Activated CD8-positive, alpha-beta memory T cell treated with anti-CD3 and anti-CD28 coated beads, Interleukin-2, amount 50 U/mL, for 1 hour (primary cell): ENCODE results near the gene VAMP3.
"Not testable (repeated sequence)": the region's sequence is repeated elsewhere in the genome, so short reads cannot be mapped to it uniquely, and the experiment has no call there.

Source experiments
- DNase-seq: peaks from one replicate; pipeline ENCODE4 v3.0.0-alpha.2; 2020; ENCODE audit errors: extremely low read depth

Gene VAMP3

DNA sequence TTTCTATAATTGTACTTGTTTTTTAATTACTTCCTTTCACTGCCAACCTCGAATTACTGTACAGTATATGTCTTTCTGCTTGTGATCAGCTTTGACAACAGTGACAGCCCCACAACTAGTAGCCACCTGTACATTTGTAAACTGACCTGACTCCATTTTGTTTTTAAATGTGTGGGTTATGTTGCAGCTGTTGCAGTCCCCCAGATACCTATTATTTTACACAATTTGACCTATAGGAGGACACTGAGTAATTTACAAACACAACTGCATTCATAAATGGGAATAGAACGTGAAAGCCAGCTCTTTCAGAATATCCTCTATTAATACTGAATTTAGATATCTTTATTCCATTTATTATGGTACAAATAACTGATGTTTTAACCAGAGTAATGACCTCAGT, 2.5 kb upstream of the VAMP3 start:
- DNase-seq = no peak

DNA sequence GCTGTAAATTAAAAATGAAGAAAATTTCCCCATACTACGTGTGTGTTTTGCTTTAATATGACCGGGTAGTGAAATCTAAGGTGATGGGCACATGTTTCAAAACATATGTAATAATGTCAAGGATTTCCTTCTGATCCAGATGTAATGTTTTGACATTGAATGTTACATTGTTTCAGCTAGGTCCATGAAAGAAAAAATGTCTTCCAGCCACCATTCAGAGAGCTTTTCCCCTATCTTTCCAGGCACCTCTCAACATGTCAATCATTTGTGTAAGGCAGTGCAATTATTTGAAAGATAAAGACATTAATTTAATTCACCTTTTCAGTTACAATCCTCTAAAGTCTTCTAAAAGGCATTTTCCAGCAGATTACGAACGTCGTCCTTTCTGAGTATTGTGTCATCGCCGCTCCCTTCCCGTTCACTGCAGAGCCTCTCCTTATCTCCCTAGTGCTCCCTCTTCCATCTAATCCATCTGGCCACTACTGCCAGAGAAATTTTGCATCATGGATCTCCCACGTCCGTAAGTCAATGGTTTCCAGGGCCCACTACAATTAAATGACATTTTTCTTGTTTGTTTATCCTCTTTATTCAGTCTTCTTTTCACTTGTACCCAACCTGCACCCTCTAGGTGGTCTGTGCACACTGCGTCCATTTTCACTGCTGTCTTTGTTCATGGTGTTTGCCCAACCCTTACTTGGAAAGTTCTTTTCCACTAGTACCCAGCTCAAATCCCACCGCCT, 1.3 kb upstream of the VAMP3 start:
- DNase-seq = no peak

DNA sequence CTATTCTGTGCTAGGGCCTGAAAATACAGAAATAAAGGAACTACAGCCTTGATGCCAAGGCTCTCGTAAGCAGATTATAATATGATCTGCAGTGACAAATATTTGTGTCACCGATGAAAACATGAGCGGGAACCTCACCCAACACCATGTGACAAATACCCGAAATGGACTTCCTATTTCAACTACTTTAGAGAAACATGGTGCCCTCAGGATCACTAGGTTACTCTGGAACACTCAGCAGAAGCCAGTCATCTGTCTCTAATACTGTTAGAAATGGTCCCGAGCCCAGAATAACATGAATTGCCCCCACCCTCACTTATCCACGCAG, 463 bp upstream of the VAMP3 start:
- DNase-seq = no peak

DNA sequence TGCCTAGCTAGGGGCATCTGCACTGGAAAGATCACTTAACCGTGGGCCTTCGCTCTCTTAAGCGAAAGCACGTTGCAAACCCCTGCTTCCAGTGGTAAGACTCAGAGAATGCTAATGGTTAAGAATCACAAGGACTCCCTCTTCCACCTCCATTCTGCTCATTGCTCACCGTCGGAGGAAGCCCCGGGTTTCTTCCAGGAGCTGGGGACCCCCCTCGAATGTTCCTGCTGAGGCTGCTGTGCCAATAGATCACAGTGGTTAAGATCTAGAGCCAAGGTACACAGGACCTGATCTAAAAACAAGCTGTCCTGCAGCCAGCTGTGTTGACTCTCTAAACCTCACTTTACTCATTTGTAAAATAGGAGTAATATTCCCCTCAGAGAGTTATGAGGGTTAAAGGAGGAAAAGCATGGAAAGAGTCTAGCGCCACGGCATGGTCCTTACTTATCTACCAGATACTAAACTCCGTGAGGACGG, 765 bp downstream of the VAMP3 start:
- DNase-seq = no peak

DNA sequence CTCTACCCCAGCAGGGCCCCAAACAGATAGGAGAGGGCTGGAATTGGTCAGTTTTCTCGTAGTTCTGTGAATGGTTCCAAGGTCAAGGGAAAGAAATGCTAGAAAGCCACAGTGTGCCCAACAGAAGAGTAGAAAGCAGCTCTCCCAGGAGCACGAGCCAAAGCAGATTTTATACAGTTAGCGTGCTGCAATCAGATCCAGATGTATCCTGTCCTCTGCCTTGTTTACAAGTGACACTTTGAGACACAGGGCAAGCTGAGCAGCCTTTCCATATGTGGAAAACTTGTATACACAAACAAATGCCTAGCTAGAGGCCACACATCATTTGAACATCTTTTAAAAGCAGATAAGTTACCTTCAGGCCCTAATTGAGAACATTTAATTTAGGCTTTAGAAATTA, 6.5 kb downstream of the VAMP3 start:
- DNase-seq = no peak

DNA sequence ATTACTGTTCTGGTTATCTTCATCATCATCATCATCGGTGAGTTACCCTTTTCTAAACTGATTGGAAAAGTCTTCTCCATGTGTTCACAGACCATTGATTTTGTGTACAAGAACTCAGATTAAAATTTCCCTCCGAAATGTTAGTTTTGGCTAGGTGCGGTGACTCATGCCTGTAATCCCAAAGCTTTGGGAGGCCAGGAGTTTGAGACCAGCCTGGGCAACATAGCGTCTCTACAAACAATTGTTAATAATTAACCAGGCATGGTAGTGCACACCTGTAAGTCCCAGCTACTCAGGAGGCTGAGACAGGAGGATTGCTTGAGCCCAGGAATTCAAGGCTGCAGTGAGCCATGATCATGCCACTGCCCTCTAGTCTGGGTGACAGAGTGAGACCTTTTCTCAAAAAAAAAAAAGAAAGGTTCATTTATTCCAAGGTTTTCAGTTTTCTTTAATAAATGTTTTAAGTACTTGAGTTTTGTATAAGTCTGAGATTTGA, 7.1 kb downstream of the VAMP3 start:
- no peak for DNase-seq

DNA sequence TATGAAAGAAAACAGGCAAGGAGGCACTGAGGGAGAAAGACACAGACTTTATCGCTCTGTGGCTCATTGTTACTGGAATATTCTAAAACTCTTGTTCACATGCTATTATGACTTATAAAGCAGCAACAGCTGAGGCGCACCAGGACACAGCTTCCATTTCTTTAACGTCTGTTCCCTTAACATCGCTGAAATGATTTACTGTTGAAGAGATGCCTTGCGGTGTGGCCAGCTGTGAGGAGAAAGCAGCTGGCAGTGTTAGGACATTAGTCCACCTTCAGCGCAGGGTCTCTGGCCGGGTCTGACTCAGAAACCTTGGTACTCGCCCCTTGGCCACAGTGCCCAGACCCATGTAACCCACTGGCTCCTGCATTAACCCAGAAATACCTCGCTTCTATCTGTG, 9.9 kb downstream of the VAMP3 start:
- DNase-seq = no peak

DNA sequence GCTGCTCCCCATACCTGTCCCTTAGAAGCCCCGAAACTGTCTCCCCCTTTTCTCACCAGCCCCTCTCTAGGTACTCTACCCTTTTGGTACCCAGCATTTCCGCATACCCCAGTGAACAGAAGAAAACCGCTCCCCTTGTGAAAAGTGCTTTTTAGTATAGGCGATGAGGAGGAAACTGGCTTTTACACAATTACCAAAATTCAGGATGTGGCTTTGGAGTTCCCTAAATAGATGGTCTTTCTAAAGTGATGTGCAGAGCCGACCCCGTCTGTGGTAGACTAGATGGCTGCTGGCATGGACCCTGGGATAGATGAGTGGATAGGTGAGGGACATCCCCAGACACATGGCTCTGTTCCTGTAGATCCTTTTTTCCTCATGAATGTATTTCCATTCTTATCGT, 10.4 kb downstream of the VAMP3 start:
- no peak for DNase-seq

DNA sequence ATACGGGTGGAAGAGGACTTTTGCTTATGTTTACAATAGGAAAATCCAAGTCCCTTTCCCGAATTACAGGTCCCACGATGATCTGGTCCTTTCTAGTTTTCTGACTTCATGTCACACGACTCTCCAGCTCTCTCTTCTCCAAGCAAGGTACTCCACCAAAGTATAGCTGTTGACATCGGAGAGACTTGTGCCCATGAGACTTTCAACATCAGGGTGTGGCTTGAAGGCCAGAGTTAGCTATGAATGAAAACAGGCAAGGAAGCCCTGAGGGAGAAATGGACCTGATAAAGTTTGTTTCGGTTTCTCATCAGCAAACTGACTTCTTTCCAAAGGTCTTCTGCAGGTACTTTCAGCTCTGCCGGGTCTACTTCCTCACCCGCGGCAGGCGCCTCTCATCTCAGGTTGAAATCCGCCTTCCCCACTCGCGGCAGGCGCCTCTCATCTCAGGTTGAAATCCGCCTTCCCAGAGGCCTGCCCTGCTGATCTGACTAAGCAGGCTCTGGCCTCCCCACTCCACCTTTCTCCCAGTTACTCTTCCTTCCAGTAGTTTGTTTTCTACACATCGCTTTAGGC, 10.9 kb downstream of the VAMP3 start:
- DNase-seq = no peak

DNA sequence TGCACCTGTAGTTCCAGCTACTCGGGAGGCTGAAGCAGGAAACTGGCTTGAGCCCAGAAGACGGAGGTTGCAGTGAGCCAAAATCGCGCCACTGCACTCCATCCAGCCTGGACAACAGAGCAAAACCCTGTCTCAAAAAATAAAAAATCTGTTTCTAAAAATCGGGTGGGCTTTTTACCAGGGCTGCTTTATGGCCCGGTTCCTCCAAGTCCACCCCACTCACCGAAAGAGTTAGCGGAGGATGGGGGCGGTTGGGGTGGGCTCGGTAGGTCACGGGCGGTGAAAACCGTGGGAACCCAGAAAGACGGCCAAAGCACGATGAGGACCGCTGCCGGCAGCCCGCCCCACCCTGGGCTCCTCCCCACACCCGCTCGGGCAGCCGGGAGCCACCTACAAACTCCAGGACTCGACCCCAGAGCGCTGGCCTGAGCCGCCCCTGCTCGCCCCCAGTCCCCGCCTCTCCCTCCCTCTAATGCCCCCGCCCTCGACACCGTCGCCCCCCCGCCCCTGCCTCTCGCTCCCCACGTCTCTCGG, 12.1 kb downstream of the VAMP3 start:
- DNase-seq = no peak

DNA sequence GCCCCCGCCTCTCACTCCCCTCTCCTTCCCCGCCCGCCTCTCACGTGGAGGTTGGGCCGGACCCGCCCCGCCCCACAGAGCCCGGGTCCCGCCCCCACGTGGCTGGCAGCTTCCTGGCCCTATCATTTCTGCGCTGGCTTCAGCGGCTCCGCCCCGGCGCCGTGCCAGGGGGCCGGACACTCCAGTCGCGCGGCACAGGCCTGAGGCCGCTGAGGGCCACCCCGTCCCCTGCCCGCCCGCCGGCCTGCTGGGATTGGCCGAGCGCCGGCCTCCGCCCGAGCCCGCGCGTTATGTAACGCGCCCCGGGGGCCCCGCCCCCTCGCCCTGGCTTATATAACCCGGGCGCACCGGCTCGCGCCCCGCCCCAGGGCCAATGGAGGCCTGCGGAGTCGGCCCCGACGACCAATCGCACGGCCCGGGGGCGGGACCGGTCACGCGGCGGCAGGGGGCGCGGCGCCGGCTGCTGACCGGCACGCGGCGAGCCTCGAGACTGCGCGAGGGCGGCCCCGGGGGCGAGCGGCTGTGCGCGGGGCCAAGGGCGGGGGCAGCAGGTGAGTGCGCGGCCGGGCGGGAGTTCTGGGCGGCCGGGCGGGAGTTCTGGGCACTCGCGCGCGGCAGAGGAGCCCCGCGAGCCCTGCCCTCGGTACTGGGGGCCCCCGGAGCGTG, 12.9 kb downstream of the VAMP3 start, which contains the start of gene PER3:
Gene PER3 (plus strand): TSS at position 466 of the 666 bp plus-strand sequence. CDS start 587 bp downstream, outside the sequence.
- DNase-seq = peak; percentile 60

DNA sequence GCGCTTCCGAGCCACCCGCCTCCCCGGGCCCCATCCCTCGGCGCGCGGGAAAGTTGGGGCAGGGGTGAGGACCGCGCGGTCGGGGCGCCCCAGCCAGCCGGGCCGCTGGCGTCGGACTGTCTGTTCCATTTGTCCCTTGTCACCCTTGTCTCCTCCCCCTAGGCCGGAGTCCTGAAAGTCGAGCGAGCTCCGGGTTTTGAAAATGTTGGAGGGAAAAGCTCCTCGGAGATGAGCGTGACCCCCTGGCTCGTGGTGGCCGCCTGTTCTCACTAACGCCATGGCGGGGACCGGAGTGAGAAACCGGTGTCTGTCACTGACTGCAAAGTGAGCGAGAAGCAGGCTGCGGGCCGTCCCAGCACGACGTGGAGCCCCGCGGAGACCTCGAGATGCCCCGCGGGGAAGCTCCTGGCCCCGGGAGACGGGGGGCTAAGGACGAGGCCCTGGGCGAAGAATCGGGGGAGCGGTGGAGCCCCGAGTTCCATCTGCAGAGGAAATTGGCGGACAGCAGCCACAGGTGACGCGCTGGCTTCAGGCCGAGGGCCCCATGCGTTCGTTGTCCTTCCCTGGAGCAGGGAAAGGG, 13.5 kb downstream of the VAMP3 start:
- DNase-seq = no peak

DNA sequence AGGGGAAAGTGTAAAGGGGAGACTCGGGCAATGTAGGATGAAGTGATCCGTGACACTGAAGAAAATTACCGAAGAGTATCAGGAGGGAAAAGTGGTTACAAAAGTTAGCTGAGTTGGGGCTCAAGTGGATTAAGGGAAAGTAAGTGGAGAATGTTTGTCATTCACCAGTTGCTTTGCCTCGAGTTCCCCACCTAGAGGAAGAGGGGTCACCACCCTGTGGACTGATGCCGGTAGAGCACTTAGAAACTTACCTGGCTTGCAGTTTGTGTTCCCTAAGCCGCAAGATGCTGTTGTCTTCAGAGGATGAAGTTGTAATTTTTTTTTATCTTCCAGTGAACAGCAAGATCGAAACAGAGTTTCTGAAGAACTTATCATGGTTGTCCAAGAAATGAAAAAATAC, 14.0 kb downstream of the VAMP3 start:
- no peak for DNase-seq

DNA sequence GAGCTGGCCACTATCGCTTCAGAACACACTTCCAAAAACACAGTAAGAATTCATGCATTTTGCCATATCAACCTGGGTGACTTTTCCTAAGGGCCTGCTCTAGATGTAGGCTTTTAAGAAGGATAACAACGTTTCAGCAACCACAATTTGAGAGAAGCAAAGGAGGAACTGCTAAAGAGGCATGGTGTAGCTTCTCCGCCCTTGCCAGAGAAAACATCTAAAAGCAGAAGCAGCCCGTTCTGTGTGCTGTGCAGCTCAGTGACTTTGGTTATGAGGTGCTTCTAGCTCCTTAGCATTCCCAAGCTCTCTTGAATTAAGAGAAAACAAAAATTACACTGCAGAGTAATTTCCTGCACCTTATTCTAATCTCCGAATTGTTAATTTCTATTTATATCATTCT, 15.7 kb downstream of the VAMP3 start:
- no peak for DNase-seq

DNA sequence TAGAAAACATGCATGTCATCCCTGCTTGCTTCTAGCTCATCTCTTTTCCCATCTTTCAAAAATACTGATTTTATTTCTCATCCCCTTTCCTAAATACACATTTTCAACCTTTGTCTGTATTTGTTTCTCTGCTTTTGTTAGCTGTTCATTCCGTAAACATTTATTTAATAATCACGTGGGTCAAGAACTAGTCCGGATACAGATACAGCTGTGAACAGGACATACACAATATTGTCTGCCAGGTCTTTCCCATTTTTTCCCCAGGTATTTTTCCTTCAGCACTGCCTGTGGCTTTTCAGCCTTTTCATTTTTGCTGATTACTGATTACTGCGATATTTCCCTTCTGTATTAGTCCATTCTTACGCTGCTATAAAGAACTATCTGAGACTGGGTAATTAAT, 18.7 kb downstream of the VAMP3 start:
- no peak for DNase-seq

DNA sequence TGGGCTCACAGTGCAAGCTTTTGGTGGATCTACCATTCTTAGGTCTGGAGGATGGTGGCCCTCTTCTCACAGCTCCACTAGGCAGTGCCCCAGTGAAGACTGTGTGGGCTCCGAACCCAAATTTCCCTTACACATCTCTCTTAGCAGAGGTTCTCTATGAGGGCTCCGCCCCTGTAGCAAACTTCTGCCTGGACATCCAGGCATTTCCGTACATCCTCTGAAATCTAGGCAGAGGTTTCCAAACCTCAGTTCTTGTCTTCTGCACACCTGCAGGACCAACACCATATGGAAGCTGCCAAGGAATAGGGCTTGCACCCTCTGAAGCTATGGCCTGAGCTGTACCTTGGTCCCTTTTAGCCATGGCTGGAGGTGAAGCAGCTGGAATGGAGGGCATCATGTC, 19.9 kb downstream of the VAMP3 start:
- not testable (repeated sequence) for DNase-seq

DNA sequence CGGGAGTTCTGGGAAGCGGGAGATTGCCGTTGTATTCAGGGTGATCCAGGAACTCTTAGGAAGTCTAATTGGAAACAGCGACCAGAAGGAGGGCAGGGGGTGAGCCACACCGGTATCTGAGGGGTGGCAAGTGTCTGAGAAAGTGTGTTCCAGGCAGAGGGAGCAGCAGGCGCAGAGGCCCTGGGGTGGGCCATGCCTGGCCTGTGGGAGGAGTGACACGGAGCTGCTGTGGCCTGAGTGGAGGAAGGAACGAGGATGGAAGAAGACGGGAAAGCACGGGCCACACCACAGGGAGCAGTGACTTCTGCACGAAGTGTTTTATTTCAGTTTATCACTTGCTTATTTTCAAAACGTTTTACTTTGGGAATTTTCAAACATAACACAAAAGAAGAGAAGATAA, 24.3 kb downstream of the VAMP3 start:
- DNase-seq = no peak

DNA sequence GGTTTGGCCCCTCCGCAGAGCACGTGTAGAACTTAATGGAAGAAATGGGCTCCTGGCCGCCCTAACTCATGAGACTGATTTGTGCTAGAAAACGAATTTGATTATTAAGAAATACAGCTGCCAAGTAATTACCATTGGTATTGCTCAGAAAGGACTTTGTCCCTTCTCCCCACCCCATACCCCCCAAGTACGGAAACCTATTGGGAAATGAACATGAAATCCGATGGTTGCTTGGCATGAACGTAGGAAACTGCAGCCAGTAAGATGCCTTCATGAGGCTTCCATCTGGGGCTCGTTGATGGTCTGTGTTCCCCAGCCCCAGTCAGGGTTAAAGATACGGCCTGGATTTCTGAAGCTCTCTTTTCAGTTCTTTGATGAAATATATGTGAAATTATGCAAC, 34.4 kb downstream of the VAMP3 start:
- no peak for DNase-seq

DNA sequence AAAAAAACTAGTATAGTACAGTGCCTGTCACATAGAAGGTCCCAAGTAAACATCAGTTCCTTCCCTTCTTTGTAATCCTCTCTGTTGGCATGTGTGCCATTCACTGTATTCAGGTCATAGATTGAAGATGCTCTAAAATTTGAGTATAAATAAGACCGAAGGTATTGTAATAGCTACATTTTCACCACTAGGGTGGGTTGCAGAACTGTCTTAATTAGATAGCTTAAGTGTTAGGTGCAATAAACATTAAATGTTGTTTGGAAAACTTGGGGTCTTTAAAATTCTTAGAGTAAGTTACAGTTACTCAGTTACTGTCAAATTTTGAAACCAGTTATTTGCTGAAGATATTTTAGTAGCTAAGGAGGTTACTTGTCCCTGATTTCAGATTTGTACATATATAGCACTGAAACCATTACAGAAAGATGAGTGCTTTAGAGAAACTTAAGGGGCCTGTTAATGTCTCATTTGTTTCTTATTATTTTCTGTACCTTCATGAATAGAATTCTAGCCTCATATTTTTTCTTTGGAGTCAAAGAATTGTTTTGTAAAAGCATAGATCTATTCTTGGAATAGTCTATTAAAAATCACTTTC, 37.3 kb downstream of the VAMP3 start:
- DNase-seq = no peak

DNA sequence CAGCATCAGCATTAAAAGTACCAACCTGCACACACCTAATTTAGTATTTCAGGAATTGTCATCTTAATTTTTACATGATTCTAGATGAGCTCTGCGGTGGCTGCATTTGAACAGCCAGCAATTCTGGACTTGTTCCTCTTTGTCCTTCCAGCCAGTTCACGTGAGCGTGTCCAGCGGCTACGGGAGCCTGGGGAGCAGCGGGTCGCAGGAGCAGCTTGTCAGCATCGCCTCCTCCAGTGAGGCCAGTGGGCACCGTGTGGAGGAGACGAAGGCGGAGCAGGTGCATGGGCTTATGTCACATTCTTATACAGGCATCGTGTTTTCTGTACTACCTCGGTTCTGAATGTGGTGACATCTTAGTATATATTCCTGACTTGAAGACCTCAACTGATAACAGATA, 38.6 kb downstream of the VAMP3 start:
- DNase-seq = no peak

DNA sequence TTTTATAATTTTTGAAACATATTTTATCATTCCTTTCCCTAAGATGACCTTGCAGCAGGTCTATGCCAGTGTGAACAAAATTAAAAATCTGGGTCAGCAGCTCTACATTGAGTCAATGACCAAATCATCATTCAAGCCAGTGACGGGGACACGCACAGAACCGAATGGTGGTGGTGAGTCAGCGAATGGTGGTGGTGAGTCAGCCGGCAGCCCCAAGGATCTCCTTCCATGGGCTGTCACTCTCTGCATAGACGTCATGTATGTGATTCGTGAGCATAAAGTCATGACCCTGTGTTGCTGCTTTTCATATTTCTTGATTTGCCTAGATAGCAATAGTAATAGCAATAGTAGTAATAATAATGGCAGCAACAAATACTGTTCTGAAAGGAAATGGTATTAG, 39.3 kb downstream of the VAMP3 start:
- no peak for DNase-seq

DNA sequence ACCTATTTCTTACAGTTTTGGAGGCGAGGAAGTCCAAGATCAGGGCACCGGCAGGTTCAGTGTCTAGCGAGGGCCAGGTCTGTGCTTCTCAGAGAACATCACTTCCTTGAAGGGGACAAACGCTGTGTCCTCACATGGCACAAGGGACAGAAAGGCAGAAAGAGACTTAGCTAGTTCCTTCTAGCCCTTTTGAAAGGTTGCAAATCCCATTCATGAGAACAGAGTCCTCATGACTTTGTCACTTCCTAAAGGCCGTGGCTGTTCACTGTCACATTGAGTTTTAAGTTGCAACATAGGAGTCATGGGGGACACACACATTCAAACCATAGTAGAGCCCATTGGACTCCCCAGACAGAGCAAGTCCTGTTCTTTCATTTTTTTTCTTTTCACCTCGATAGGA, 40.4 kb downstream of the VAMP3 start:
- no peak for DNase-seq
